Measurements from ENCODE around the gene NCAPD3. TPM values are rescaled to one million over a fixed set of nuclear protein-coding genes. Genes with fewer than 3 reads are reported as not detected.

NCAPD3 gene
- total and polyA plus RNA-seq, 9 of the 15 experiments (the other 6 are each of a cell fraction or from before 2014, with no cell fraction given), result 23.6 to 80.6 (median 58.6) TPM

- ATAC-seq (no peak), FAIRE-seq (no peak), DNase-seq (ENCODE audit: extremely low read depth in 1 of 4, low spot score in 3 of 4) (no peak)
- no peaks in the 10 kb centered on the region for H3K36me3 ChIP-seq (ENCODE audit: control insufficient read depth, insufficient read depth, low read length)
- no peaks in the 10 kb centered on the region for H3K9me1 ChIP-seq (ENCODE audit: control insufficient read depth, insufficient read depth, low read length)
- no peak for TF ChIP-seq TEAD4 (IDR thresholded peaks at IDR 0.05; ENCODE audit: low read length)
- TF ChIP-seq TEAD4 (CRISPR knock-in tag; IDR thresholded peaks at IDR 0.05; ENCODE audit: borderline replicate concordance), result no peak
- TF ChIP-seq C11orf30 (IDR thresholded peaks at IDR 0.05; ENCODE audit: low read depth), result 0 out of 2 replicates have a peak, but pooled peaks have one; percentile 11
- peak; percentile 58 for TF ChIP-seq ZNF316 (IDR thresholded peaks at IDR 0.05)
- WGBS (ENCODE audit: insufficient coverage, low coverage, missing lambda C conversion rate), result 2% methylated on average over 5 of the region's 5 CpGs
- no peak overlapping the region for H3K4me3 ChIP-seq
- no peak overlapping the region for H3K9ac ChIP-seq (ENCODE audit: insufficient read depth in 1 of 2, low read depth in 2 of 2, low read length in 2 of 2)
- H4K20me1 ChIP-seq (replicated peaks; ENCODE audit: control insufficient read depth, insufficient read depth, low read length), result no peaks in the 10 kb centered on the region
- ChIA-PET POLR2A (no interaction called here), CTCF (ENCODE audit: low intra/inter-chr PET ratio) (no interaction called here)
- no peak overlapping the region for H3K27ac ChIP-seq (ENCODE audit: extremely low read depth, low read depth, low read length)
- H3K27me3 ChIP-seq (ENCODE audit: control insufficient read depth in 2 of 2, insufficient read depth in 2 of 2, low read length in 2 of 2), result no peaks in the 10 kb centered on the region
- intact Hi-C loops (cut with micrococcal nuclease) (no loop called here), in situ Hi-C loops (cut with MboI) (no loop called here)
- no peaks in the 10 kb centered on the region for H3K4me1 ChIP-seq (replicated peaks in 1 of 2; ENCODE audit: control insufficient read depth in 2 of 2, insufficient read depth in 2 of 2, low read length in 2 of 2)
- no peaks in the 10 kb centered on the region for H3K79me2 ChIP-seq (ENCODE audit: control insufficient read depth, insufficient read depth, low read length)
- no peak overlapping the region for H2AFZ ChIP-seq (ENCODE audit: low read depth, low read length)
- no peaks in the 10 kb centered on the region for H3K9me3 ChIP-seq (replicated peaks; ENCODE audit: control insufficient read depth, insufficient read depth, low read depth, low read length)
- no TSS peak for BruUV-seq (replicated peaks)
- H3K4me2 ChIP-seq (ENCODE audit: insufficient read depth, low read length), result no peak overlapping the region
These were observed 113.4 kb downstream of the NCAPD3 start for GRCh38 chr11:134110252-134110815.

Other genes with a start within 250 kb of the NCAPD3 start
- gene JAM3, start 154.9 kb downstream of the NCAPD3 start, total RNA-seq (2014; rRNA removed), result 0.36 and 0.53 TPM in 2 replicates
- 0.44 and 0.48 TPM in 2 replicates for gene JAM3, start 154.9 kb downstream of the NCAPD3 start, total RNA-seq (2014; rRNA removed; fragmentation: Illumina TruSeq; extraction: Trizol)
- gene JAM3, start 154.9 kb downstream of the NCAPD3 start, total RNA-seq (2015; rRNA removed; fragmentation: Illumina TruSeq; extraction: Trizol), result 0.19 and 0.22 TPM in 2 replicates
- gene JAM3, start 154.9 kb downstream of the NCAPD3 start, total RNA-seq (2021), result 0.40 and 1.1 TPM in 2 replicates
- 0.07 and 0.42 TPM in 2 replicates for gene JAM3, start 154.9 kb downstream of the NCAPD3 start, polyA plus RNA-seq (2011; rRNA removed)
- gene JAM3, start 154.9 kb downstream of the NCAPD3 start, polyA plus RNA-seq (2014; fragmentation: Illumina TruSeq; extraction: Trizol), result 0.30 and 0.47 TPM in 2 replicates
- gene JAM3, start 154.9 kb downstream of the NCAPD3 start, polyA plus RNA-seq (2014; fragmentation: Nextera tagmentation; extraction: Ambion mirVana), result under 1 TPM; 0.72 to 0.76 TPM
- gene JAM3, start 154.9 kb downstream of the NCAPD3 start, polyA plus RNA-seq (2014; rRNA removed), result 0.36 and 0.37 TPM in 2 replicates
- 25.0 and 33.0 TPM in 2 replicates for gene VPS26B, start 704 bp upstream of the NCAPD3 start, total RNA-seq (2014; rRNA removed)
- gene VPS26B, start 704 bp upstream of the NCAPD3 start, total RNA-seq (2014; rRNA removed; fragmentation: Illumina TruSeq; extraction: Trizol), result 19.3 and 22.4 TPM in 2 replicates
- 26.8 and 27.4 TPM in 2 replicates for gene VPS26B, start 704 bp upstream of the NCAPD3 start, total RNA-seq (2015; rRNA removed; fragmentation: Illumina TruSeq; extraction: Trizol)
- gene VPS26B, start 704 bp upstream of the NCAPD3 start, total RNA-seq (2021), result 35.4 and 35.7 TPM in 2 replicates
- 31.1 and 43.3 TPM in 2 replicates for gene VPS26B, start 704 bp upstream of the NCAPD3 start, polyA plus RNA-seq (2011; rRNA removed)
- gene VPS26B, start 704 bp upstream of the NCAPD3 start, polyA plus RNA-seq (2014; fragmentation: Illumina TruSeq; extraction: Trizol), result 34.5 and 34.8 TPM in 2 replicates
- 1 to 10 TPM; 3.5 to 4.6 TPM for gene VPS26B, start 704 bp upstream of the NCAPD3 start, polyA plus RNA-seq (2014; fragmentation: Nextera tagmentation; extraction: Ambion mirVana)
- 26.2 and 27.5 TPM in 2 replicates for gene VPS26B, start 704 bp upstream of the NCAPD3 start, polyA plus RNA-seq (2014; rRNA removed)
- 68.3 and 79.8 TPM in 2 replicates for gene THYN1, start 29.4 kb upstream of the NCAPD3 start, total RNA-seq (2014; rRNA removed)
- gene THYN1, start 29.4 kb upstream of the NCAPD3 start, total RNA-seq (2014; rRNA removed; fragmentation: Illumina TruSeq; extraction: Trizol), result 104 and 113 TPM in 2 replicates
- 103 and 106 TPM in 2 replicates for gene THYN1, start 29.4 kb upstream of the NCAPD3 start, total RNA-seq (2015; rRNA removed; fragmentation: Illumina TruSeq; extraction: Trizol)
- gene THYN1, start 29.4 kb upstream of the NCAPD3 start, total RNA-seq (2021), result 54.9 and 56.2 TPM in 2 replicates
- 58.0 and 93.7 TPM in 2 replicates for gene THYN1, start 29.4 kb upstream of the NCAPD3 start, polyA plus RNA-seq (2011; rRNA removed)
- gene THYN1, start 29.4 kb upstream of the NCAPD3 start, polyA plus RNA-seq (2014; fragmentation: Illumina TruSeq; extraction: Trizol), result 100 and 124 TPM in 2 replicates
- gene THYN1, start 29.4 kb upstream of the NCAPD3 start, polyA plus RNA-seq (2014; fragmentation: Nextera tagmentation; extraction: Ambion mirVana), result 100 to 1,000 TPM; 229 to 279 TPM
- gene THYN1, start 29.4 kb upstream of the NCAPD3 start, polyA plus RNA-seq (2014; rRNA removed), result 80.1 and 80.4 TPM in 2 replicates
- 17.7 and 22.5 TPM in 2 replicates for gene ACAD8, start 29.6 kb upstream of the NCAPD3 start, total RNA-seq (2014; rRNA removed)
- gene ACAD8, start 29.6 kb upstream of the NCAPD3 start, total RNA-seq (2014; rRNA removed; fragmentation: Illumina TruSeq; extraction: Trizol), result 19.6 and 20.1 TPM in 2 replicates
- gene ACAD8, start 29.6 kb upstream of the NCAPD3 start, total RNA-seq (2015; rRNA removed; fragmentation: Illumina TruSeq; extraction: Trizol), result 16.3 and 18.1 TPM in 2 replicates
- gene ACAD8, start 29.6 kb upstream of the NCAPD3 start, total RNA-seq (2021), result 20.2 and 23.5 TPM in 2 replicates
- gene ACAD8, start 29.6 kb upstream of the NCAPD3 start, polyA plus RNA-seq (2011; rRNA removed), result 21.1 and 31.6 TPM in 2 replicates
- gene ACAD8, start 29.6 kb upstream of the NCAPD3 start, polyA plus RNA-seq (2014; fragmentation: Illumina TruSeq; extraction: Trizol), result 17.8 and 20.7 TPM in 2 replicates
- gene ACAD8, start 29.6 kb upstream of the NCAPD3 start, polyA plus RNA-seq (2014; fragmentation: Nextera tagmentation; extraction: Ambion mirVana), result 10 to 100 TPM in 1 of 2 experiments, 1 to 10 TPM in 1; 6.5 to 11.5 TPM
- gene ACAD8, start 29.6 kb upstream of the NCAPD3 start, polyA plus RNA-seq (2014; rRNA removed), result 34.0 and 34.1 TPM in 2 replicates
- gene GLB1L3, start 52.4 kb upstream of the NCAPD3 start, total RNA-seq (2014; rRNA removed), result 0.20 and 3.3 TPM in 2 replicates
- 0.51 and 1.3 TPM in 2 replicates for gene GLB1L3, start 52.4 kb upstream of the NCAPD3 start, total RNA-seq (2014; rRNA removed; fragmentation: Illumina TruSeq; extraction: Trizol)
- gene GLB1L3, start 52.4 kb upstream of the NCAPD3 start, total RNA-seq (2015; rRNA removed; fragmentation: Illumina TruSeq; extraction: Trizol), result 0.43 and 0.72 TPM in 2 replicates
- gene GLB1L3, start 52.4 kb upstream of the NCAPD3 start, total RNA-seq (2021), result 0.27 and 0.36 TPM in 2 replicates
- gene GLB1L3, start 52.4 kb upstream of the NCAPD3 start, polyA plus RNA-seq (2011; rRNA removed), result 0.08 and 0.67 TPM in 2 replicates
- gene GLB1L3, start 52.4 kb upstream of the NCAPD3 start, polyA plus RNA-seq (2014; fragmentation: Illumina TruSeq; extraction: Trizol), result 0.40 and 0.59 TPM in 2 replicates
- gene GLB1L3, start 52.4 kb upstream of the NCAPD3 start, polyA plus RNA-seq (2014; fragmentation: Nextera tagmentation; extraction: Ambion mirVana), result under 1 TPM; 0.18 to 0.30 TPM
- gene GLB1L3, start 52.4 kb upstream of the NCAPD3 start, polyA plus RNA-seq (2014; rRNA removed), result 0.49 and 0.59 TPM in 2 replicates
- gene GLB1L2, start 108.0 kb upstream of the NCAPD3 start, total RNA-seq (2014; rRNA removed), result 13.8 and 15.7 TPM in 2 replicates
- 9.5 and 10.4 TPM in 2 replicates for gene GLB1L2, start 108.0 kb upstream of the NCAPD3 start, total RNA-seq (2014; rRNA removed; fragmentation: Illumina TruSeq; extraction: Trizol)
- 10.0 and 10.9 TPM in 2 replicates for gene GLB1L2, start 108.0 kb upstream of the NCAPD3 start, total RNA-seq (2015; rRNA removed; fragmentation: Illumina TruSeq; extraction: Trizol)
- gene GLB1L2, start 108.0 kb upstream of the NCAPD3 start, total RNA-seq (2021), result 15.4 and 16.8 TPM in 2 replicates
- 20.8 and 21.4 TPM in 2 replicates for gene GLB1L2, start 108.0 kb upstream of the NCAPD3 start, polyA plus RNA-seq (2011; rRNA removed)
- gene GLB1L2, start 108.0 kb upstream of the NCAPD3 start, polyA plus RNA-seq (2014; fragmentation: Illumina TruSeq; extraction: Trizol), result 19.1 and 19.2 TPM in 2 replicates
- 1 to 10 TPM in 1 of 2 experiments, under 1 TPM in 1; 0.84 to 2.5 TPM for gene GLB1L2, start 108.0 kb upstream of the NCAPD3 start, polyA plus RNA-seq (2014; fragmentation: Nextera tagmentation; extraction: Ambion mirVana)
- gene GLB1L2, start 108.0 kb upstream of the NCAPD3 start, polyA plus RNA-seq (2014; rRNA removed), result 14.9 and 15.6 TPM in 2 replicates
- 0.18 and 0.45 TPM in 2 replicates for gene B3GAT1, start 188.3 kb upstream of the NCAPD3 start, total RNA-seq (2014; rRNA removed)
- gene B3GAT1, start 188.3 kb upstream of the NCAPD3 start, total RNA-seq (2014; rRNA removed; fragmentation: Illumina TruSeq; extraction: Trizol), result 0.04 and 0.13 TPM in 2 replicates
- 0.11 and 0.15 TPM in 2 replicates for gene B3GAT1, start 188.3 kb upstream of the NCAPD3 start, total RNA-seq (2015; rRNA removed; fragmentation: Illumina TruSeq; extraction: Trizol)
- gene B3GAT1, start 188.3 kb upstream of the NCAPD3 start, total RNA-seq (2021), result 0.42 and 0.53 TPM in 2 replicates
- 0.04 and 0.08 TPM in 2 replicates for gene B3GAT1, start 188.3 kb upstream of the NCAPD3 start, polyA plus RNA-seq (2011; rRNA removed)
- 0.22 and 0.33 TPM in 2 replicates for gene B3GAT1, start 188.3 kb upstream of the NCAPD3 start, polyA plus RNA-seq (2014; fragmentation: Illumina TruSeq; extraction: Trizol)
- gene B3GAT1, start 188.3 kb upstream of the NCAPD3 start, polyA plus RNA-seq (2014; fragmentation: Nextera tagmentation; extraction: Ambion mirVana), result under 1 TPM in 1 of 2 experiments, not detected in 1; 0.01 TPM
- gene B3GAT1, start 188.3 kb upstream of the NCAPD3 start, polyA plus RNA-seq (2014; rRNA removed), result 0.17 and 0.22 TPM in 2 replicates